ENCODE measurements around the gene ALKBH5. TPM values are rescaled to one million over a fixed set of nuclear protein-coding genes. Genes with fewer than 3 reads are reported as not detected.

Gene ALKBH5
- total RNA-seq, 2 experiments from 2014 or later = 118 to 125 TPM

DNA sequence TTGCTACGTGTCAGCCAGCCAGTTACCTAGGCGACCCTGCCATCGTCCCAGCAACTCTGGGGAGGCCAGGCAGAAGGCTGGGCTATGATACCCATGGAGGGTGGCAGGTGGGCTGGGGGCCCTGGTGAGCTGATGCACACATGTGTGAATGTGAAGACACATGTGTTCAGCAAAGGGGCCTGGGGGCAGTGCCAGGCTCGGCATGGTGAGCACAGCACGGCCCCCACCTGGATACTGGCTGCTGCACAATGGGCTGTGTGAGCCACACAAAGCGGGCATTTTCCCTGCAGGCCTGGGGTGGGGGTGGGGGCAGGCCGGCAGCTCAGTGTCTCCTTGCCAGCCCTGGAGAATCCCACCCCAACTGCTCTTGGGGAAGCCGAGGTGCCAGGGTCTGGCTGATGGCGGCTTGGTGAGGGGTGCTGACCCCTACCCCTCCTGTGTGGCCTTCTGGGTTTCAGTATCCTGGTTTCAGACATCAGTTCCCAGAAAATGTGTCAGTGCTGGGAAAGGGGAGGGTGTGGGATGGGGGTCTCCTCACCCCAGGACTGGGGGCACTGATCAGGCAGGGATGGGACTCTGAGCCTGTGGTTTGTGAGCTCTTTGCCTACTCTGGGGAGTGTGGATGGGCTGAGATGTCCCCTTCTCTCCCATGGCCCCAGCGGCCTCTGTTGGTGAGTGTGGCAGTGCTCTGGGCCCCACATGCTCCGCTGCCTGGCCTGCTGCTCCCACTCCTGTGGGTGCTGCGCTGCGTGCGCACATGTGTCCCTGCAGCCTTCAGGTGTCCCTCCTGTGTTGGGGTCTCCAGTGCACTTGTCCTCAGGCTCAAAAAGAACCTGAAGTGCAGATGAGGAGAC lies 46.9 kb downstream of the ALKBH5 start:
- DNase-seq = no peak
- Mint-ChIP-seq H3K36me3 (ENCODE audit: low read depth) (peaks cover 5% of the 10 kb centered on the region), H3K4me3 (no peak overlapping the region), H3K4me1 (peaks cover 25% of the 10 kb centered on the region), H3K9me3 (no peaks in the 10 kb centered on the region), H3K27me3 (no peaks in the 10 kb centered on the region), H3K27ac (no peak overlapping the region)
- ChIA-PET CTCF (no interaction called here), POLR2A (no interaction called here)

DNA sequence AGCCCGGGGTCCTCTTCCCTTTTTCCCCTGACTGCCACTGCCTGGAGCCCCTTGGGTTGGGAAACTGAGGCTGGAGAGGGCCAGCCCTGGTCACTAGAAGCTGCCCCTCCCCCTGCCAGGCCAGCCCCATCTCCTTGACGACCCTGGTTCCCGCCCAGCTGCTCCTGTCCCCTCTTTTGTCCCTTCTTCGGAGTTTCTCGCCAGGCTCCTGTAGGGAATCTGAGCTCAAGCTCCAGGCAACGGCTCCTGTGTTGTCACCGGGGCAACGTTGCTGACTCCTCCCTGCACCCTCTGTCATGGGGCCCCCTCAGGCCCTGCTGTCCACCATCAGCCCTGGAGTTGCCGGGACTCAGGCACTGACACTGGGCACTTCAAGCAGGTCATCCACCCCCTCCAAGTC lies 47.5 kb downstream of the ALKBH5 start:
- Mint-ChIP-seq H3K4me1 (peaks cover 27% of the 10 kb centered on the region), H3K4me3 (no peak overlapping the region), H3K27me3 (no peaks in the 10 kb centered on the region), H3K9me3 (no peaks in the 10 kb centered on the region), H3K36me3 (ENCODE audit: low read depth) (peaks cover 9% of the 10 kb centered on the region), H3K27ac (no peak overlapping the region)
- no peak for DNase-seq
- CTCF ChIA-PET = no interaction called here
- POLR2A ChIA-PET = no interaction called here

- Mint-ChIP-seq H3K4me3 (no peak overlapping the region), H3K4me1 (peaks cover 9% of the 10 kb centered on the region), H3K27ac (no peak overlapping the region), H3K36me3 (ENCODE audit: low read depth) (peaks cover 16% of the 10 kb centered on the region), H3K9me3 (no peaks in the 10 kb centered on the region), H3K27me3 (no peaks in the 10 kb centered on the region)
- ChIA-PET CTCF (no interaction called here), POLR2A (no interaction called here)
- no peak for DNase-seq
These were observed 50.3 kb downstream of the ALKBH5 start for GRCh38 chr17:18233803-18234518.

DNA sequence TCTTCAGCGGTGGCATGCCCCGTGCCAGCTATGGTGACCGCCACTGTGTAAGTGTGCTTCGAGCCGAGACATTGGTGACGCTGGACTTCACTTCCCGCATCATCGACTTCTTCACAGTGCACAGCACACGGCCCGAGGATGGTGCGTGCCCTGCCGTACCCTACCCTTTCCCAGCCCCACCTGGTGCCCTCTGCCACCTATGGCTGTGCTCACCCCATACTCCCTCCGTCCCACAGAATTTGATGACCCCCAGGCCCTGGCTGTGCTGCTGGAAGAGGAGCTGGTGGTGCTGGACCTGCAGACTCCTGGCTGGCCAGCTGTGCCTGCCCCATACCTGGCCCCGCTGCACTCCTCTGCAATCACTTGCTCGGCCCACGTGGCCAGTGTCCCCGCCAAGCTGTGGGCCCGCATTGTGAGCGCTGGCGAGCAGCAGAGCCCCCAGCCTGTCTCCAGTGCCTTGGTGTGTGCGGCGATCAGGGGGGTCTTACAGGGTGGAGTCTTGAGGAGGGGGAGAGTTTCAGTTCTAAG lies 51.3 kb downstream of the ALKBH5 start:
- DNase-seq = no peak
- H3K4me1 Mint-ChIP-seq = peaks cover 9% of the 10 kb centered on the region
- H3K4me3 Mint-ChIP-seq = no peak overlapping the region
- H3K9me3 Mint-ChIP-seq = no peaks in the 10 kb centered on the region
- no peak overlapping the region for H3K27ac Mint-ChIP-seq
- no peaks in the 10 kb centered on the region for H3K27me3 Mint-ChIP-seq
- peaks cover 16% of the 10 kb centered on the region for H3K36me3 Mint-ChIP-seq (ENCODE audit: low read depth)
- ChIA-PET POLR2A (no interaction called here), CTCF (no interaction called here)

DNA sequence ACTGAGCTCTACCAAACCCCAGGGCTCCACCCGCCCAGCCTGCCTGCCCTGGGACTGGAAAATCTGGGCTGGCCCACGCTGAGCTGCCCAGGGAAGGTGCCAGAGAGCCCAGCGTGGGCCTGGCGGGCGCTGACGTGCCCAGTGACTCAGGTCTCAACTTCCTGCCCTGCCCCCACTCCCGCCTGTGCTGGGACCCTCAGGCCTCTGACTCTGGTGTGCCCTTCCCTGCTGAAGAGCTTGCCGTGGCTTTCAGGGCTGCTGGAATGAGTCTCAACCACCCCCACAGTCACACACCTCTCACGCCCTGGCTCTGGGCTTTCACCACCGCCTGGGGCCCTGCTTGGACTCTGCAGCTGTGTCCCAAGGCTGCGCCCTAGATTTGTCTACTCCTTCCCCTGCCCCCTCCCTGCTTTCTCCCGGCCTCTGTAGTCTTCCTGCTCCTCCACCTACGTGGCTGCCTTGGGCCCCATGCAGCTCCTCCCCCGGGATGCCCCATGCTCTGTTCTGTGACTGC lies 52.2 kb downstream of the ALKBH5 start:
- Mint-ChIP-seq H3K27me3 (no peaks in the 10 kb centered on the region), H3K9me3 (no peaks in the 10 kb centered on the region), H3K36me3 (ENCODE audit: low read depth) (peaks cover 16% of the 10 kb centered on the region), H3K4me3 (no peak overlapping the region), H3K4me1 (peaks cover 9% of the 10 kb centered on the region), H3K27ac (no peak overlapping the region)
- no peak for DNase-seq
- CTCF ChIA-PET = no interaction called here
- POLR2A ChIA-PET = interaction anchor here (1.1 kb wide), 1 partner anchor 9 kb away, joined by 4 read pairs; no protein-coding TSS in a partner anchor

GRCh38 chr17:18236494-18236893 lies 52.9 kb downstream of the ALKBH5 start:
- Mint-ChIP-seq H3K27ac (no peak overlapping the region), H3K27me3 (no peaks in the 10 kb centered on the region), H3K4me1 (peaks cover 9% of the 10 kb centered on the region), H3K36me3 (ENCODE audit: low read depth) (peaks cover 16% of the 10 kb centered on the region), H3K9me3 (no peaks in the 10 kb centered on the region), H3K4me3 (no peak overlapping the region)
- ChIA-PET POLR2A (interaction anchor here (1.1 kb wide), 1 partner anchor 9 kb away, joined by 4 read pairs; no protein-coding TSS in a partner anchor), CTCF (no interaction called here)
- no peak for DNase-seq

- Mint-ChIP-seq H3K27me3 (no peaks in the 10 kb centered on the region), H3K4me3 (no peak overlapping the region), H3K36me3 (ENCODE audit: low read depth) (peaks cover 16% of the 10 kb centered on the region), H3K4me1 (peaks cover 9% of the 10 kb centered on the region), H3K27ac (no peak overlapping the region), H3K9me3 (no peaks in the 10 kb centered on the region)
- POLR2A ChIA-PET = interaction anchor here (1.5 kb wide), 1 partner anchor 11 kb away, joined by 4 read pairs; the partner anchor contains the start of gene LLGL1
- no peak for DNase-seq
- CTCF ChIA-PET = no interaction called here
These were observed 53.8 kb downstream of the ALKBH5 start for GRCh38 chr17:18237461-18237860.

- Mint-ChIP-seq H3K27me3 (no peaks in the 10 kb centered on the region), H3K4me1 (peaks cover 9% of the 10 kb centered on the region), H3K36me3 (ENCODE audit: low read depth) (peaks cover 16% of the 10 kb centered on the region), H3K27ac (no peak overlapping the region), H3K9me3 (no peaks in the 10 kb centered on the region), H3K4me3 (no peak overlapping the region)
- ChIA-PET CTCF (no interaction called here), POLR2A (interaction anchor here (1.5 kb wide), 1 partner anchor 12 kb away, joined by 4 read pairs; the partner anchor contains the start of gene LLGL1)
- DNase-seq = no peak
These were observed 54.7 kb downstream of the ALKBH5 start for GRCh38 chr17:18238299-18238698.

DNA sequence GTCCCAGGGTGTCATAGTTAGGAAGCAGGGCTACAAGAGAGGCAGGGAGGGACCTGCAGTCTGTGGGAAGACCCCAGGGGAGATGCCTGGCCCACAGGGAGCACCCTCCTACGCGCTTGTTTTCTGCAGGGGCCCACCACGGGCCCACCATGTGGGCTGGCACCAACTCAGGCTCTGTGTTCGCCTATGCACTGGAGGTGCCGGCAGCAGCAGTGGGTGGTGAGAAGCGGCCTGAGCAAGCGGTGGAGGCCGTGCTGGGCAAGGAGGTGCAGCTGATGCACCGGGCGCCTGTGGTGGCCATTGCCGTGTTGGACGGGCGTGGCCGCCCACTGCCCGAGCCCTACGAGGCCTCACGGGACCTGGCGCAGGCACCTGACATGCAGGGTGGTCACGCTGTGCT lies 56.8 kb downstream of the ALKBH5 start:
- H3K4me1 Mint-ChIP-seq = peaks cover 6% of the 10 kb centered on the region
- POLR2A ChIA-PET = no interaction called here
- no peaks in the 10 kb centered on the region for H3K9me3 Mint-ChIP-seq
- H3K27me3 Mint-ChIP-seq = no peaks in the 10 kb centered on the region
- no peak overlapping the region for H3K27ac Mint-ChIP-seq
- H3K36me3 Mint-ChIP-seq (ENCODE audit: low read depth) = peaks cover 21% of the 10 kb centered on the region
- DNase-seq = no peak
- H3K4me3 Mint-ChIP-seq = no peak overlapping the region
- CTCF ChIA-PET = no interaction called here

- POLR2A ChIA-PET = interaction anchor here (1.0 kb wide), 1 partner anchor 14 kb away, joined by 4 read pairs; no protein-coding TSS in a partner anchor
- Mint-ChIP-seq H3K4me3 (no peak overlapping the region), H3K4me1 (peaks cover 1% of the 10 kb centered on the region), H3K9me3 (no peaks in the 10 kb centered on the region), H3K27me3 (no peaks in the 10 kb centered on the region), H3K27ac (no peak overlapping the region), H3K36me3 (ENCODE audit: low read depth) (peaks cover 25% of the 10 kb centered on the region)
- CTCF ChIA-PET = interaction anchor here (0.6 kb wide), 1 partner anchor 27 kb away, joined by 3 read pairs; no protein-coding TSS in a partner anchor
- no peak for DNase-seq
These were observed 57.7 kb downstream of the ALKBH5 start for GRCh38 chr17:18241229-18241871.

- peaks cover 39% of the 10 kb centered on the region for H3K36me3 Mint-ChIP-seq (ENCODE audit: low read depth)
- POLR2A ChIA-PET = no interaction called here
These were observed 61.6 kb downstream of the ALKBH5 start for GRCh38 chr17:18245038-18245776.

DNA sequence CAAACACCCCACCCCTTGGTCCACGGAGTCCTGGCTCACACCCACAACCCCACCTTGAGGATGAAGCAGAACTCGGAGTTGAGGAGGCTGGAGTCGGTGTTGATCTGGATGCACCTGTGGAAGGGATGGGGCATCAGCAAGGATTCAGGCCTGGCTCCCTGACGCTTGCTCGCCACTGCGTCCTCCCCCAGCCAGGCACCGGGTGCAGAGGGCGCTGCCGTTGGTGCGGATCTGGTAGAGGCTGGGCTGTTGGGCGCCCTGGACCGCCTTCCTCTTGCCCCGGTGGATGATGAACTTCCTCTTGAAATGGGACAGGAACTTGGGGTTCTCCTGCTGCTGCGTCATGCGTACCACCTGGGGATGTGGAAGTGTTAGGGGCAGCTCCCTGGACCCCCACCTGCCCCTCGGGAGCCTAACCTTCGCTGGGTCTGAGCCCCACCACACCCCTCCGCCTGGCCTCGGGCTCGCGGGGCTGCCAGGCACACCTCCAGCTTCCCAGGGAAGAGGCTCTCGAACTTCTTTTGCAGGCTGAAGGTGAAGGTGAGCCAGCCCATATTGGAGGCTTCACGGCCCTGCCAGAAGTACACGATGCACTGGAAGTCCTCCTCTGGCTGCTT lies 62.6 kb downstream of the ALKBH5 start:
- Mint-ChIP-seq H3K27me3 (no peaks in the 10 kb centered on the region), H3K36me3 (ENCODE audit: low read depth) (peaks cover 49% of the 10 kb centered on the region), H3K4me3 (no peak overlapping the region), H3K27ac (no peak overlapping the region), H3K4me1 (peaks cover 3% of the 10 kb centered on the region), H3K9me3 (no peaks in the 10 kb centered on the region)
- CTCF ChIA-PET = no interaction called here
- POLR2A ChIA-PET = no interaction called here
- no peak for DNase-seq

More at GRCh38 chr17:18245038-18245776, 61.6 kb downstream of the ALKBH5 start:
- DNase-seq = no peak
- Mint-ChIP-seq H3K27me3 (no peaks in the 10 kb centered on the region), H3K4me1 (peaks cover 3% of the 10 kb centered on the region), H3K4me3 (no peak overlapping the region), H3K27ac (no peak overlapping the region), H3K9me3 (no peaks in the 10 kb centered on the region)
- CTCF ChIA-PET = no interaction called here
